IMR-90 (cell line): ENCODE measurements around the gene CENPN.

ENCODE experiments used
- CTCF ChIP-seq: conservative IDR thresholded peaks from 2 replicates; pipeline ENCODE4 v1.5.1; 2012; ENCODE audit warnings: mild to moderate bottlenecking, low read depth, low read length, improper control_type of control experiment
- MXI1 ChIP-seq: IDR thresholded peaks from 2 replicates; pipeline ENCODE4 v1.6.1; 2012; ENCODE audit warnings: low read depth, mild to moderate bottlenecking, low read length, moderate library complexity, borderline replicate concordance
- POLR2A ChIP-seq: IDR thresholded peaks from 2 replicates; pipeline ENCODE4 v1.6.1; 2012; ENCODE audit warnings: mild to moderate bottlenecking, low read depth, low read length

GRCh38 chr16:81080233-81080632 is 73.2 kb downstream of the CENPN start:
- TF ChIP-seq CTCF, result no peak
- no peak for TF ChIP-seq MXI1
- TF ChIP-seq POLR2A, result no peak
